Endometrium (tissue), 2 donors: ENCODE data around the gene S100A16.
A peak's percentile ranks its signal among the peaks of the same experiment; 100 is the strongest.
"Not testable (repeated sequence)": the region's sequence is repeated elsewhere in the genome, so short reads cannot be mapped to it uniquely, and the experiment has no call there.

ENCODE experiments used
- FAIRE-seq: peaks from 2 replicates; lab custom pipeline; 2012; peaks lifted over from hg19 to GRCh38; lab: Jason Lieb, UNC
- donor health status: control.
- donor health status: control.

Gene S100A16

DNA sequence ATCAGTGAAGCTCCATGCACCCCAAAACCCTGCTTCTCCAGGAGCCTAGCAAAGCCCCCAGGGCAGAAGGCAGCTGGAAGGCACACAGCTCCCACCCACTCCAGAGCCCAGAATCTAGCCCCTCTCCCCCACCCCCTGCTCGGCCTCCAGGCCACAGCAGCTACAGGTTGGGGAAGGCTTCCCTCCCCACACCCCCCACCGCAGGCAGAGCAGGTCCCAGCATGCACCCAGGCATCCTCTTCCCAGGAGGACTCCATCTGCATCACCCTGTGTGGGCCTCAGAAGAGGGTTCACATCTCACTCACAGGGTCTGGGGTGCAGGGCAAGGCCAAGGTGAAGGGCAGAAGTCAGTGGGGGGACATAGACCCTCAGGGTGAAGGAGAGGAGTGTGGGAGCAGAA lies 2.5 kb upstream of the S100A16 start:
- no peak for FAIRE-seq

DNA sequence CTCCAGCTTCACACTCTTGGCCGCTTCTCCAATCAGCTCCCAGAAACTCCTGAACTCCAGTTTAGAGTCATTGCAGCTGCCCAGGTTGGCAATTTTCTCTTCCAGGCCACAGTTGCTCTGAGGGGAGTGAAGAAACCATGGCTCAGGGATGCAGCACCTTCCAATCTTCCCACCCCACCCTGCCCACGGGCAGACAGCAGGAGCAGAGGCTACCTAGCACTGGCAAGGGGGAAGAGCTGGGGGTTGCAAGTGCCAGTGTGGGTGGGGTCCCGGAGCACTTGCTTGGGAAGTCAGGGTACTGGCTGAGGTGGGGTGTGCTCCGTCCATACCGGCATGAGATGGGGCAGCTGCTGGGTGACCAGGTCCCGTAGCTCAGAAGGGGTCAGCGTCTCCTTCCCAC lies 2.0 kb upstream of the S100A16 start:
- FAIRE-seq, result no peak

DNA sequence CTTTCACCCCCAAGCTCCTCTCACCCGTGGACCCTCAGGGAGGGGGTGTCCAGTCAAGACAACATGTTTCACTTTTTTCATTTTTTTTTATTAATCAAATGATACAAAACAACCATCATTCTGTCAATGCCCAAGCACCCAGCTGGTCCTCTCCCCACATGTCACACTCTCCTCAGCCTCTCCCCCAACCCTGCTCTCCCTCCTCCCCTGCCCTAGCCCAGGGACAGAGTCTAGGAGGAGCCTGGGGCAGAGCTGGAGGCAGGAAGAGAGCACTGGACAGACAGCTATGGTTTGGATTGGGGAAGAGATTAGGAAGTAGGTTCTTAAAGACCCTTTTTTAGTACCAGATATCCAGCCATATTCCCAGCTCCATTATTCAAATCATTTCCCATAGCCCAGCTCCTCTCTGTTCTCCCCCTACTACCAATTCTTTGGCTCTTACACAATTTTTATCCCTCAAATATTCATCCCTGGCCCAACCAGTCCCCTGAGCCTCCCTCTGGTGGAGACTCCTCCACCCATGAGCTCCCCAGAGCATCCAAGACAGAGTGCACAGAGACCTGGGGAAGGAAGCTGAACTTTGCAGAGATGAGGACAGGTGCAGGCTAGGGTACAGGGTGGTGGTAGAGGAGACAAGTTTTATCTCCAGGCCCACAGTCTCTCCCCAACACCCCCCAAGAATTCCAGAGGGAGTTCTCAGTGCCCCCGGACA lies 1.4 kb upstream of the S100A16 start:
- no peak for FAIRE-seq

DNA sequence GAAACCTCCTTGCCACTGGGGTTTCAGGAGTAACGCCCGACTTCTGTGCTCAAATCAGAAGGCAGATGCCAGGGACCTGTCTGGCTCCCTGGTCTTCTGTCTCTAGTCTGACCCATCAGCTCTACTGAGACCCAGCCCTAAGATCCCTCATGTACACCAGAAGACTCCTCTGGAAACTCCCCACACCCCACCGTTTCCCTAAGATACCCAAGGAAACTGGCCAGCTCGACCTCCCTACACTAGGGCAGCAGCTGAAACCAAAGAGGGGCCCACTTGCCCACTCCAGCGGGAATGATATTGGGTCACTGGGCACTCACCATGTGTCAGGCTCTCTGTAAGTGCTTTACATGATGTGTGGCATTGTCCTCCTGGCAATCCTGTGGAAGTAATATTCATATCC lies 469 bp upstream of the S100A16 start:
- no peak for FAIRE-seq

DNA sequence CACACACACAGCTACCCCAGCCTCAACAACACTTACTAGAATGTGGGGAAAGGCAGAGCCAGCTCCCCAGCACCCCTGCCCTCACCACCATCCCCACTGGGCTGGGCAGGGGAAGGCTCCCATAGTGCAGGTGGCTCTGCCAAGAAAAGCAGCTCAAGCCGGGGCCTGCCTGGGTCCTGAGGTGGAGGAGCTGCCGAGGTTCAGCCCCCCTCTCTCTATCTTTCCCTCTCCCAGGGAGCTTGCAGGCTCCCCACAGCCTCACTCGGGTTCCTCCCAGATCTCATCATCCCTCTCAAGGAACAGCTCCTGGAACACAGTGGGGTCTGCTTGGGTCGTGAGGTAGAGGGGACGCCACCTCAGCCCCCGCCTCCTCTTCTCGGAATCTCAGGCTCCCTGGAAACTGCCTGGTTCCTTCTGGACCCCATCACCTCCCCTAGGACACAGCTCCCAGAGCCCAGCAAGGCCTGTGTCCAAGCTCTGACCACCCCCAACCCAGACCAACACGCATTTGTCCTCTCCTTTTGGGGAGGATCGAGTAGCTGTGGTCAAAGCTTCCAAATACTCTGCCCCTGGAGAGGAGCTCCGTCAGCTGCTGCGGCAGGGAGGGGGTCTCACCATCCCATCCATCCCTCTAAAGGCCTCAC lies 704 bp downstream of the S100A16 start:
- FAIRE-seq, result no peak

DNA sequence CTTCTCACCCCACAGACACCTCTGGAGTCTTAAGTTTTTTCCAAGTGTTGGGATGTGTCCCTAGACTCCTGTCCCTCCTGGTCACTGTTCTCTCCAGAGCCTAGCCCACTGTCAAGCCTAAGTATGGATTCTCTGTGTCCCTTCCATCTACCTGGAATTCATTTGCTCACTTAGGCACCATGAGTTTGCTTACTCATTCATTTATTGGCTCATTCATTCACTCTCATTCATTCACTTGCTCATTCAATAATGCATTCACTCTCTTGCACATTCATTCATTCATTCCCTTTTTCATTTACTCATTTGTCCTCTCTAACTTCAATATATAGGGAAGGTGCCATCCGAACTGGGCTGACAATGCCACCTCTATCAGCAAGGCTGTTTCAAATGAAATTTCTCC lies 1.6 kb downstream of the S100A16 start:
- no peak for FAIRE-seq

DNA sequence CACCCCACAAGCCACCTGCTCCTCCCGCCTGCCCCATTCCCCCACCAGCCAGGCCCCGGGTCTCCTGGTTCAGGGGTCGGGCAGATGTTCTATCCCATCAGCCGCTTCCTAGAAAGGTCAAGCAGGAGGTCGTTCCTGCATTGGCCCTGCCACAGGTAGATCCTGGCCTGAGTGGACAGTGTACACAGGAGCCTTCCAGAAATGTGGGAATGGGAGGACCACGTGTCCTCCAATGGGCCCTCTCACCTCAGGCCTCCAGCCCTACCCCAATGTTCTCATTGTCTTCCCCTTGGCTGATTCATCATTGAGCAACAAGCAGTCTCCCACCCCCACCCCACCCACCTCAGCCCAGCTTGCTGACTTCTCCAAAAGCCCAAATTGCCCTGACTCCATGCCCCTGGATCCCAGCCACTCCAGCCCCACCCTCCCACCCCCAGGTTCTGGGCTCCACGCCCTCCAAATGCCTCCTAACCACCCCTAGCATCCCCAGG lies 2.1 kb downstream of the S100A16 start:
- FAIRE-seq, result no peak

DNA sequence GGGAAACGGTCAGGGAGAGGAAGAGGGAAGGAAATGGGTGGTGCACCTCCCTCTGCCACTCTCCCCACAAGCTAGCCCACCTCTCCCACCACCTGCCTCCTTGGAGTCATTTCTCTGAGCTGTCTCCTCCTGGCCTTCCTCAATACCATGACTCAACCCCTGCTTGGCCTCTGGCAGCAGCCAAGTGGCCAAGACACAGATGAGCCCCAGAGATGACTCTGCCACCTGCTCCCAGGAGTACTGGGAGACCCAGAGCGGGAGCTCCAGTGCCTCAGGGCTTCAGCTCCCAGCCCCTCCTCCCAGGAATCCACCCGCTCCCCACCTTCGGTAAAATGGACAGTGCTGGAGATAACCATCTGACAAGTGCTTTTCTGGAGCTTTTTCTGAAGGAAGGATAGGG lies 2.6 kb downstream of the S100A16 start:
- FAIRE-seq, result no peak

DNA sequence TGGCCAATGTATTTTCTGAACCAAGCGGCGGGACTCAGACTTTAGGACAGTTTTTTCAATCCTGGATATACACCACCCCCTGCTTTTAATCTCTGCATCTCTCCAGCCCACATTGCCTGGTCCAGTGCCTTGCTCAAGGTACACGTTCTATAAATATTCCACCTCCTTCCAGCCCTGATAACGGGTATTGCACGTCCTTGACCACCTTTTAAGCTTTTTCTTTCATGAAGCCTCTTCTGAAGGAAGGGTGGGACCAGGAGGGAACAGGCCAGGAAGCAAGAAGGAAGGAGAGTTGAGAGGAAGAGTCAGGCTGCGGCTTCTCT lies 3.4 kb downstream of the S100A16 start:
- FAIRE-seq, result no peak

DNA sequence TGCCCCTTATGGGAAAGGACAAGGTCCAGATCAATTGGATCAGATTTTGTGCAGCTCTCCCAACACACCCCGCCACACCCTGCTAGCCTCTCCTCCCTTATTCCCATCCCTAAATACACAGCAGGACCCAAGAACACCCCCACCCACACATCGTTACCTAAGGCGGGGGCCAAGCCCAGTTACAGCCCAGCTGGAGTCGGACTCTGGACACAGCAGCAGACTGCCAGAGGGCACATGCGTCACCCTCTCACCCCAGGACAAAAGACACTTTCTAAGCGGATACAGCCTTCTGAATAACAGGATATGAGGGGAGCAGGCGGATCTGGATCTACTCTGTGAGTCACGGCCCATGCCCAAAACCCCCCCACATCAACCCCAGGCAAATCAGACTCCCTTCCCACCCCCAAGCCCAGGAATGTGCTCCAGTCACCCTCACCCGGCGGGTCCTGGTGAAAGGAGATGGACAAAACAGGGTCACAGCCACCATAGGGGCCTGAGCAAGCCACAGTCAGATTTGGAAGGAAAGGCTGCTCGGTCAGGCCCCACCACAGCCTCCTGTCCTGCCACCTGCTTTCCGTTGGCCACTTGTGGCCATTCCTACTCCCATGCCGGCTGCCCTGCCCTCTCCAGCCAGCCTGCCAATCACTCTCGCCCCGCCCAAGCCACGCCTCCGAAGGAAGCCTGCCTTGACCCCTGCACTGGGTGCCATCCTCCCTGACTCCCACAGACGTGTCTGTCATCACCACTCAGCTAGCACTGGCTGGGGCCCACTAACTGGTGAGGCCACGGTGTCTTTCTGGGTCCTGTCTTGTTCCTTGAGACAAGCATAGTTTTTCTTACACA lies 4.0 kb downstream of the S100A16 start:
- no peak for FAIRE-seq

DNA sequence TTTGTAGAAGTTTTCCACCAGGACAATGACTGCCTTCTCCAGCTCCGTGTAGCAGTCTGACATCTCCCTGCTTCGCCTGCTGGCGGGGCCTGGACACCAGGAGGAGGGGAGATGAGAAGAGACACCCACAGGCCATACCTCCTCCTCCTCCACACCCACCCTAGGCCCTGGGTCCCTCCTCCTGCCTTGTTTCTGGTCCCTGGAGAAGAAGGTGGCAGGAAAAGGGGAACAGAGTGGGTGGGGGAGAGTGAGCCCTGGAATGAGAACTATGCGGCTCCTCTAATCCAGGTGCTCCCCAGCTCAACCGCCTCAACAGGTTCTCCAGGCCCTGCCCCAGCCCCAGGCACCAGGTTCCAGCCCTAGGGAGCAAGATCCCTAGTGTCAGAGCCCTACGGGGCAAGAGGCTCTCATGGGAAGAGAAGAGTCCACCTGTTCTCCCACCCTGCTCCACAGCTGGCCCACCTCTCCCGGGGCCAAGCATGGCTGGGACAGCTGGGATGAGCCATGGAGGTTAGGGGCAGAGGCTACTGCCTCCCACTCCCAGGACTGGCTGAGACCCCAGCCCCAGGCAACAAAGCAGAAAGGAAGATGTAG lies 4.8 kb downstream of the S100A16 start:
- no peak for FAIRE-seq

DNA sequence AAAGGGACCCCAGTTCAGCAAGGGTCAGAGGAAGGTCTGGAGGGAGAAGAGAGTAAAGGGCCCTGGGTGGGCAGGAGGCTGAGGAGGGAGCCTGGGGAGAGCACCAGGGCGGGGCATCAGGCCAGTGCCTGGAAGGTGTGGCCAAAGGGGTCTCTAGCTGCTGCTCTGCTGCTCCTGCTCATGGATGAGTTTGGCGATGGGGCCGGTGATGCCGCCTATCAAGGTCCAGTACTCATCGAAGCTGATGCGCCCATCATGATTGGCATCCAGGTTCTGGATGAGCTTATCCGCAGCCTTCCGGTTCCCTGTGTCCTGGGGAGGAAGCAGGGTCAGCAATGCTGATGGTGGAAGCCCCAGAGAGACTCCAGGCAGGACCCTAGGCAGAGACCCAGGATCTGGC lies 5.6 kb downstream of the S100A16 start:
- no peak for FAIRE-seq

DNA sequence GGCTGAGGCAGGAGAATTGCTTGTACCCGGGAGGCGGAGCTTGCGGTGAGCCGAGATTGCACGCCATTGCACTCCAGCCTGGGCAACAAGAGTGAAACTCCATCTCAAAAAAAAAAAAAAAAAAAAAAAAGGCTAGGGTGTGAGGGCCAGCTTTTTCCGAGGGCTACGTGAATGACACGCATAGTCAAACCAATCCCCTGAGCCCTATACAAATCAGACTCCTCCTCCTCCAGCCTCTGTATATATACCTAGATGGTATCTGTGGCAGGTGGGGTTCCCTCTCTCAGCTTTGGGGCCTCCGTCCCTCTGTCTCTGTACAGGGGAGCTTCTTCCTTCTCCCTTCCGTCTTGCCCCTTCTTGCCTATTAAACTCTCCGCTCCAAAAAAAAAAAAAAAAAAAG lies 6.7 kb downstream of the S100A16 start:
- FAIRE-seq, result no peak

DNA sequence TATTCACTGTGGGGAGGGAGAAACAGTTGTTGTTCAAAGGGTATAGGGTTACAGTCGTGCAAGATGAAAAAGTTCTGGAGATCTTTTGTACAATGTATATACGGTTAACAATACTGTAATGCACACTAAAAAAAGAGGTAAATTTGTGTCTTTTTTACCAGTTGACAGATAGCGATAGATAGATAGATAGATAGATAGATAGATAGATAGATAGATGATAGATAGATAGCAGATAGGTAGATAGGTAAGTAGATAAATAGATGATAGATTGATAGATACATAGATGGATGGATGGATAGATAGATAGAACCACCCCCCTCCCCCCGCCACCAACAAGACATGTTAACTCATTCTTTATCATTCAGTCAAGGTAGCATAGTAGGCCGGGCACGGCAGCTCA lies 10.2 kb downstream of the S100A16 start:
- no peak for FAIRE-seq

DNA sequence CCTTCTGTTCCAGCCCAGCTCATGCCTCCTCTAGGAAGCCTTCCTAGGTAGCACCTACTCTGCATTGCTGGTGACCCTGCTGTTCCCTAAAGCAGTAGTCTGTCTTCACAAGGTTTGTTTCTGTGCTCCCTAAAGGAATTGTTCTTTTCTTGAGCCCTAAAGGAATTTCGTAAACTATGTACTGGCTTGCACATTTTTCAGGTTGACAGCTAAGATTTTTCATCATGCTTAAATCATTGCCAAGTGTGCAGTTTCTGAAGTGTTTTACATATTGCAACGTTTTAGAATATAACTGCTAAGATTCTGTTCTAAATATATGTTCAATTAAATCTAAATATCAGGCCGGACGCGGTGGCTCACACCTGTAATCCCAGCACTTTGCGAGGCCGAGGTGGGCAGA lies 13.1 kb downstream of the S100A16 start:
- no peak for FAIRE-seq

DNA sequence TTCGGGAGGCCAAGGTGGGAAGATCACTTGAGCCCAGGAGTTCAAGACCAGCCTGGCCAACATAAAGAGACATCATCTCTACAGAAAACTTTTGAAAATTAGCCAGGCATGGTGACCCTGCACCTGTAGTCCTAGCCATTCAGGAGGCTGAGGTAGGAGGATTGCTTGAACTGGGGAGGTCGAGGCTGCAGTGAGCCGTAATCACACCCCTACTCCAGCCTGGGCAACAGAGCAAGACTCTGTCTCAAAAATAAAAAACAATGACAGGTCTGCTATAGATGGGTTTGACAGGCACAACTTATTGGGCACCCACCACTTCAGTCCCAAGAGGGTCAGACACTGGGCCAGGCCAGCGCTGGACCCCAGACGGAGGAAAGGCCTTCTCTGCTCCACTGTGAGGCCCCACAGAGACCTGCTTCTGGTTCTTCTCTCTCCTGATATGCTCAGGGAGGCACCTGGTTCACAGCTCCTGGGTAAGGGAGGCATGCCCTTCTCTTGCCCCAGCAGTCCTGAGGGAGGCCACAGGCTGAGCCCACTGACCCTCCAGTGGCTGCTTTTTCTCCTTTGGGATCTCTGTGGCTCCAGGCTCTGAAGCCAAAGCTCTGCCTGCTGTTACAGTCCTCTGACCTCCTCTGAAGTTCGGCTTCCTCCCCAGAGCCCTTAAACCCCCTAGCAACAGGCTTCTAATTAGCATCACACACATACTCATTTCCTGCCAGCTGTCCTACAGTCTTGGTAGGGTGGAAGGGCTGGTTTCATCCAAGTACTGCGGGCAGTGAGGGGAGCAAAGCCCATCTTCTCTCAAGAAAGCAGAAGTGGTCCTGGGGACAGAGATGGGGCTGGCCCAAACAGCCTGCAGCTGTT lies 14.4 kb downstream of the S100A16 start:
- FAIRE-seq, result no peak

DNA sequence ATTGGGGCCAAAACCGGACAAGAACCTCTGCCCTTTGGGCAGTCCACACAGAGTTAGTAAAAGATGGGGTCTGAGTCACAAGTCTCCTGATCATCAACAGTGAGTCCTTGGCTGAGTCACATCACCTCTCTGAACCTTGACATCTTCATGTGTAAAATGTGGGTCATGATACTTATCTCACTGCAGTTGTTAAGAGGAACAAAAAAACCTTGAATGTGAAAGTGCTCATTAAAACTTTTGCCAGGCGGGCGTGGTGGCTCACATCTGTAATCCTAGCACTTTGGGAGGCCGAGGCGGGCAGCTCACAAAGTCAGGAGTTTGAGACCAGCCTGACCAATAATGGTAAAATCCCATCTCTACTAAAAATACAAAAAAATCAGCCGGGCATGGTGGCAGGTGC lies 15.7 kb downstream of the S100A16 start:
- FAIRE-seq, result no peak

DNA sequence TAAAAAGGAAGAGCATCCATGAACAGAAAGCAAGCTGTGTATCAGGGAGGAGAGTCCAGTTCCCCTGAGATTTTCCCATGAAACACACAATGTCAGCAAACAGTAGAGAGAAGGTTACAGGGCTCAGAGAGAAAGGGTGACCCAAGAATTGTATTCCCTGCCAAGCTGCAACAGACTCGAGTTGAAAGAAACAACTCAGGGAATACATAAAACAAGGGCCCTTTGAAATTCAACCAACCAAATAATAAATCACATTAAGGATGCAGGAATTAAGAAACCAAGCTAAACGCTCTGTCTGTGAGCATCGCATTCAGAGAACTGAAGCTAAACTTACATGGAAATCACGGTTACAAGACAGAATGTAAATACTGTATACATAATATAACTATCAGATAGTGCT lies 20.2 kb downstream of the S100A16 start:
- peak; percentile 91 for FAIRE-seq

DNA sequence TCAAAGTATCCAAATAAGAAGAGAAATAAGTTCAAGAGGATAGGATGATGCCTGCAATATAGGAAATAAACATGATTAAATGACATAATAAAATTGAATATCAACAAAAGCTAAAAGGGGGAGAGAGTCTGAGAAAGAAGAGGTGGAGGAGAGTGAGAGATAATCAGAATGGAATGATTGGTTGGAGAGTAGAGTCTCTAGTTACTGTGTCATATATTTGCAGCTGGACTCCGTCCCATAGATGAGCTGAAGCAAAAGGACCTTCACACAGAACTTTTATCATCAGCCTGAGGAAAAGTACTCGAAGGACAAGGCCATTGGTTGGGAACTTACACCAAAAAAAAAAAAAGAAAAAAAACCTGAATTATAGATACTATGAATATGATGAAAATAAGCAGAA lies 24.5 kb downstream of the S100A16 start:
- peak; percentile 82 for FAIRE-seq

DNA sequence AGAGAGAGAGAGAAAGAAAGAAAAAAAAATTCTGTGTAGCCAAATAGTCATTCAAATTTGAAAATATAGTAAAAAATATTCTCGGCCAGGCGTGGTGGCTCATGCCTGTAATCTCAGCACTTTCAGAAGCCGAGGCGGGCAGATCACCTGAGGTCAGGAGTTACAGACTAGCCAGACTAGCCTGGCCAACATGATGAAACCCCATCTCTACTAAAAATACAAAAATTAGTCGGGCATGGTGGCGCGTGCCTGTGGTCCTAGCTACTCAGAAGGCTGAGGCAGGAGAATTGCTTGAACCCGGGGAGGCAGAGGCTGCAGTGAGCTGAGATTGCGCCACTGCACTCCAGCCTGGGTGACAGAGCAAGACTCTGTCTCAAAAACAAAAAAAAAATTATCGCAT lies 24.9 kb downstream of the S100A16 start:
- not testable (repeated sequence) for FAIRE-seq

DNA sequence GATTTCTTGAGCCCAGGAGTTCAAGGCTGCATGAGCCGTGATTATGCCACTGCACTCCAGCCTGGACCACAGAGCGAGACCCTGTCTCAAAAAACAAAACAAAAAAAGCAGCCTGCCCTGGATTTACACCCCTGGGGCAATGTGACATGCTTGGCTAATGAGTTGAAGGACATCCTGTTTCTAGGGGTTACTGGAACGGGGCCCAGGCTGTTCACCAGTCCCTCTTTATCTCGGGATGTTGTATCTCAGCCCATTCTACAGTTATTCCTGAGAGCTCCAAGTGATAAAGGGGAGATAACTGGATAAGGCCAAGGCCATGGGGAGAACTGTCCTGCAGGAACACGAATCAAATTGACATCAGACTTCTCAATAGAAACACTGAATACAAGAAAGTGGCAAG lies 25.6 kb downstream of the S100A16 start:
- FAIRE-seq, result no peak

DNA sequence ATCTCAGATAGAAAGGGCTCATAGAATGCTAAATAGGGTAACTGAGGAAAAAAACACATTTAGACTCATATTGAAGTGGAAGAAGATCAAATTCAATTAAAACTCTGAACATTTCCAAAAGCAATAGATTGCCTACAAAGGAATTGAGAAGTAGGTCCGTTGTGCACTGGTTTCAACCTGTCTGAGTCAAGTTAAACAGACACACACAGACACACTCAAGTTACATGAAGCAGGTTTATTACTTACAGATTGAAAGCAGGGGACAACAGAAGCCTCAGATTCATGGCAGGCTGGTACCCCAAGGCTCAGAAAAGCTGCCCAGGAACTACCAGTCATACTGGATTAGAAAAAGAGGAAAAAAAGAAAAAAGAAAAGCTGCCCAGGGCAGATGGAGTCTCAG lies 26.6 kb downstream of the S100A16 start:
- no peak for FAIRE-seq
